ENCODE data around the gene NFE2L3. TPM values are rescaled to one million over a fixed set of nuclear protein-coding genes. Genes with fewer than 3 reads are reported as not detected.

The NFE2L3 gene
- total RNA-seq, 1 experiment from 2014 or later: 39.2 TPM

- Mint-ChIP-seq H3K9me3 (ENCODE audit: unreplicated experiment) (no peaks in the 10 kb centered on the region), H3K36me3 (ENCODE audit: insufficient read depth, unreplicated experiment) (peaks cover 62% of the 10 kb centered on the region), H3K27ac (ENCODE audit: unreplicated experiment) (no peak overlapping the region), H3K27me3 (ENCODE audit: insufficient read depth, unreplicated experiment) (no peaks in the 10 kb centered on the region), H3K4me3 (ENCODE audit: unreplicated experiment) (no peak overlapping the region), H3K4me1 (ENCODE audit: low read depth, unreplicated experiment) (peaks cover 10% of the 10 kb centered on the region)
- CTCF ChIA-PET: no interaction called here
- Histone ChIP-seq H3K9me3 (no peaks in the 10 kb centered on the region), H3K4me3 (ENCODE audit: low read depth, low read length) (no peak overlapping the region), H3K27me3 (replicated peaks; ENCODE audit: control insufficient read depth, insufficient read depth, low read length) (no peaks in the 10 kb centered on the region), H3K4me1 (peaks cover 26% of the 10 kb centered on the region), H3K36me3 (ENCODE audit: control insufficient read depth, insufficient read depth, low read length) (0 out of 2 replicates have a peak, but pooled peaks cover 1% of the 10 kb centered on the region)
- no peak for DNase-seq
- intact Hi-C loops (cut with micrococcal nuclease; ENCODE audit: unreplicated experiment): no loop called here
- TF ChIP-seq CTCF (IDR thresholded peaks at IDR 0.05; ENCODE audit: insufficient read depth in 1 of 2, low read depth in 1 of 2, low read length in 1 of 2, severe bottlenecking in 1 of 2, unreplicated experiment in 1 of 2): no peak
- BruUV-seq (replicated peaks): no TSS peak
- POLR2A ChIA-PET: no interaction called here
These were observed 26.4 kb downstream of the NFE2L3 start for GRCh38 chr7:26178272-26178960.

- H3K4me1 Mint-ChIP-seq (ENCODE audit: low read depth, unreplicated experiment): peaks cover 9% of the 10 kb centered on the region
- POLR2A ChIA-PET: no interaction called here
These were observed 27.4 kb downstream of the NFE2L3 start for GRCh38 chr7:26179422-26179821.

More at GRCh38 chr7:26179422-26179821, 27.4 kb downstream of the NFE2L3 start:
- Histone ChIP-seq H3K4me1 (peaks cover 21% of the 10 kb centered on the region), H3K9me3 (no peaks in the 10 kb centered on the region), H3K36me3 (ENCODE audit: control insufficient read depth, insufficient read depth, low read length) (0 out of 2 replicates have a peak, but pooled peaks cover 1% of the 10 kb centered on the region), H3K4me3 (ENCODE audit: low read depth, low read length) (no peak overlapping the region), H3K27me3 (replicated peaks; ENCODE audit: control insufficient read depth, insufficient read depth, low read length) (no peaks in the 10 kb centered on the region)
- Mint-ChIP-seq H3K4me3 (ENCODE audit: unreplicated experiment) (no peak overlapping the region), H3K27me3 (ENCODE audit: insufficient read depth, unreplicated experiment) (no peaks in the 10 kb centered on the region), H3K36me3 (ENCODE audit: insufficient read depth, unreplicated experiment) (peaks cover 73% of the 10 kb centered on the region), H3K27ac (ENCODE audit: unreplicated experiment) (no peak overlapping the region), H3K9me3 (ENCODE audit: unreplicated experiment) (no peaks in the 10 kb centered on the region)
- intact Hi-C loops (cut with micrococcal nuclease; ENCODE audit: unreplicated experiment): loop anchor here (1.0 kb wide), 1 partner anchor 26 kb away; no protein-coding TSS in a partner anchor
- CTCF ChIA-PET: interaction anchor here (0.6 to 0.8 kb wide), 3 partner anchors 27 to 920 kb away, joined by 3 to 4 read pairs (median 3); partner anchors contain the start of gene NFE2L3
- BruUV-seq (replicated peaks): no TSS peak
- no peak for TF ChIP-seq CTCF (IDR thresholded peaks at IDR 0.05; ENCODE audit: insufficient read depth in 1 of 2, low read depth in 1 of 2, low read length in 1 of 2, severe bottlenecking in 1 of 2, unreplicated experiment in 1 of 2)
- DNase-seq: no peak
